ENCODE data around the gene COLGALT1. TPM values are rescaled to one million over a fixed set of nuclear protein-coding genes. Genes with fewer than 3 reads are reported as not detected.
"Not testable (repeated sequence)": the region's sequence is repeated elsewhere in the genome, so short reads cannot be mapped to it uniquely, and the experiment has no call there.

COLGALT1 gene
- total RNA-seq, 6 donors from 2014 or later = 58.3 to 151 (median 116) TPM

- Histone ChIP-seq H3K27ac (peak overlapping the region in 1 of 4 donors; percentile 8), H3K27me3 (no peaks in the 10 kb centered on the region), H3K4me3 (no peak overlapping the region), H3K4me1 (peaks cover 8 to 25% (median 15%) of the 10 kb centered on the region in 4 donors), H3K36me3 (peaks cover 12 to 76% (median 42%) of the 10 kb centered on the region in 4 donors), H3K9me3 (no peaks in the 10 kb centered on the region)
- DNase-seq = no peak
- ATAC-seq (ENCODE audit: low FRiP score in 2 of 2) = no peak
- WGBS, 2 donors = 76 to 85% methylated on average over 11 of the region's 11 CpGs
- TF ChIP-seq EP300 (IDR thresholded peaks at IDR 0.05) = no peak
- no peak for TF ChIP-seq POLR2A (IDR thresholded peaks at IDR 0.05)
Observed at GRCh38 chr19:17562561-17562960, 7.1 kb downstream of the COLGALT1 start.

- Histone ChIP-seq H3K4me1 (peaks cover 6 to 14% (median 10%) of the 10 kb centered on the region in 4 donors), H3K27me3 (no peaks in the 10 kb centered on the region), H3K27ac (no peak overlapping the region), H3K36me3 (peaks cover 25 to 90% (median 53%) of the 10 kb centered on the region in 4 donors), H3K9me3 (no peaks in the 10 kb centered on the region), H3K4me3 (no peak overlapping the region)
- no peak for TF ChIP-seq POLR2A (IDR thresholded peaks at IDR 0.05)
- TF ChIP-seq EP300 (IDR thresholded peaks at IDR 0.05) = no peak
- no peak for TF ChIP-seq POLR2AphosphoS5 (IDR thresholded peaks at IDR 0.05)
- TF ChIP-seq, protein P1, sequence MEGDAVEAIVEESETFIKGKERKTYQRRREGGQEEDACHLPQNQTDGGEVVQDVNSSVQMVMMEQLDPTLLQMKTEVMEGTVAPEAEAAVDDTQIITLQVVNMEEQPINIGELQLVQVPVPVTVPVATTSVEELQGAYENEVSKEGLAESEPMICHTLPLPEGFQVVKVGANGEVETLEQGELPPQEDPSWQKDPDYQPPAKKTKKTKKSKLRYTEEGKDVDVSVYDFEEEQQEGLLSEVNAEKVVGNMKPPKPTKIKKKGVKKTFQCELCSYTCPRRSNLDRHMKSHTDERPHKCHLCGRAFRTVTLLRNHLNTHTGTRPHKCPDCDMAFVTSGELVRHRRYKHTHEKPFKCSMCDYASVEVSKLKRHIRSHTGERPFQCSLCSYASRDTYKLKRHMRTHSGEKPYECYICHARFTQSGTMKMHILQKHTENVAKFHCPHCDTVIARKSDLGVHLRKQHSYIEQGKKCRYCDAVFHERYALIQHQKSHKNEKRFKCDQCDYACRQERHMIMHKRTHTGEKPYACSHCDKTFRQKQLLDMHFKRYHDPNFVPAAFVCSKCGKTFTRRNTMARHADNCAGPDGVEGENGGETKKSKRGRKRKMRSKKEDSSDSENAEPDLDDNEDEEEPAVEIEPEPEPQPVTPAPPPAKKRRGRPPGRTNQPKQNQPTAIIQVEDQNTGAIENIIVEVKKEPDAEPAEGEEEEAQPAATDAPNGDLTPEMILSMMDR (IDR thresholded peaks at IDR 0.05) = no peak
- no peak for DNase-seq
- WGBS, 2 donors = 64 to 69% methylated on average over 6 of the region's 6 CpGs
- ATAC-seq (ENCODE audit: low FRiP score in 2 of 2) = no peak
Observed at GRCh38 chr19:17564781-17565180, 9.3 kb downstream of the COLGALT1 start.

GRCh38 chr19:17565611-17566010 lies 10.2 kb downstream of the COLGALT1 start:
- no peaks in the 10 kb centered on the region for H3K27me3 ChIP-seq
- H3K4me3 ChIP-seq = no peak overlapping the region
- no peak for DNase-seq
- peaks cover 5 to 12% (median 6%) of the 10 kb centered on the region in 4 donors for H3K4me1 ChIP-seq
- 71 to 83% methylated on average over 3 of the region's 3 CpGs for WGBS, 2 donors
- ATAC-seq (ENCODE audit: low FRiP score in 2 of 2) = no peak
- no peak for TF ChIP-seq POLR2AphosphoS5 (IDR thresholded peaks at IDR 0.05)
- TF ChIP-seq EP300 (IDR thresholded peaks at IDR 0.05) = no peak
- TF ChIP-seq, protein P1 (IDR thresholded peaks at IDR 0.05) = no peak
- TF ChIP-seq POLR2A (IDR thresholded peaks at IDR 0.05) = no peak
- H3K27ac ChIP-seq = no peak overlapping the region
- H3K9me3 ChIP-seq = no peaks in the 10 kb centered on the region
- peaks cover 26 to 90% (median 54%) of the 10 kb centered on the region in 4 donors for H3K36me3 ChIP-seq

GRCh38 chr19:17567940-17568339 lies 12.5 kb downstream of the COLGALT1 start:
- no peaks in the 10 kb centered on the region for H3K9me3 ChIP-seq
- no peak for ATAC-seq (ENCODE audit: low FRiP score in 2 of 2)
- no peak overlapping the region for H3K27ac ChIP-seq
- H3K4me1 ChIP-seq = no peaks in the 10 kb centered on the region
- H3K27me3 ChIP-seq = no peaks in the 10 kb centered on the region
- H3K4me3 ChIP-seq = no peak overlapping the region
- TF ChIP-seq POLR2AphosphoS5 (IDR thresholded peaks at IDR 0.05) = no peak
- DNase-seq = no peak
- 100% methylated on average over 1 of the region's 1 CpG for WGBS, 2 donors
- H3K36me3 ChIP-seq = peaks cover 36 to 92% (median 62%) of the 10 kb centered on the region in 4 donors

GRCh38 chr19:17570291-17570690 lies 14.8 kb downstream of the COLGALT1 start:
- 97 to 99% methylated on average over 5 of the region's 5 CpGs for WGBS, 2 donors
- not testable (repeated sequence) for ATAC-seq (ENCODE audit: low FRiP score in 2 of 2)

GRCh38 chr19:17570791-17571190 lies 15.3 kb downstream of the COLGALT1 start:
- no peak overlapping the region for H3K4me3 ChIP-seq

More at GRCh38 chr19:17570291-17570690, 14.8 kb downstream of the COLGALT1 start:
- peaks cover 34 to 96% (median 71%) of the 10 kb centered on the region in 4 donors for H3K36me3 ChIP-seq
- not testable (repeated sequence) for H3K27me3 ChIP-seq, H3K27ac ChIP-seq, H3K4me3 ChIP-seq, H3K4me1 ChIP-seq, DNase-seq, H3K9me3 ChIP-seq

More at GRCh38 chr19:17570791-17571190, 15.3 kb downstream of the COLGALT1 start:
- no peak for DNase-seq
- no peak for TF ChIP-seq EP300 (IDR thresholded peaks at IDR 0.05)
- no peak for TF ChIP-seq POLR2AphosphoS5 (IDR thresholded peaks at IDR 0.05)
- TF ChIP-seq POLR2A (IDR thresholded peaks at IDR 0.05) = no peak
- TF ChIP-seq, protein P1 (IDR thresholded peaks at IDR 0.05) = no peak
- no peak overlapping the region for H3K27ac ChIP-seq
- H3K4me1 ChIP-seq = peaks cover 0 to 8% (median 2%) of the 10 kb centered on the region in 4 donors
- peaks cover 34 to 94% (median 72%) of the 10 kb centered on the region in 4 donors for H3K36me3 ChIP-seq
- 89% methylated on average over 6 of the region's 6 CpGs for WGBS, 2 donors
- no peak for ATAC-seq (ENCODE audit: low FRiP score in 2 of 2)
- no peaks in the 10 kb centered on the region for H3K27me3 ChIP-seq
- H3K9me3 ChIP-seq = no peaks in the 10 kb centered on the region
